HepG2 (cell line): ENCODE data around the gene IRF2. TPM values are rescaled to one million over a fixed set of nuclear protein-coding genes. Genes with fewer than 3 reads are reported as not detected.

Source experiments
- BATF2 ChIP-seq: sonication (generic); formaldehyde crosslinking; IDR thresholded peaks from 2 replicates; pipeline ENCODE4 v1.8.0; 2022; ENCODE audit warnings: mild to moderate bottlenecking, missing genetic modification reagents, moderate library complexity
- BRCA1 ChIP-seq: sonication (generic); formaldehyde crosslinking; IDR thresholded peaks from 2 replicates; pipeline ENCODE4 v1.4.0; 2020; ENCODE audit warnings: missing genetic modification reagents
- EED ChIP-seq: sonication (generic); formaldehyde crosslinking; IDR thresholded peaks from 2 replicates; pipeline ENCODE4 v1.5.0; 2020; ENCODE audit warnings: mild to moderate bottlenecking, missing genetic modification reagents
- GMEB1 ChIP-seq: sonication (generic); formaldehyde crosslinking; IDR thresholded peaks from 2 replicates; pipeline ENCODE4 v1.5.1; 2020; ENCODE audit warnings: missing genetic modification reagents, mild to moderate bottlenecking, borderline replicate concordance
- IRF9 ChIP-seq: sonication (generic); formaldehyde crosslinking; IDR thresholded peaks from 2 replicates; pipeline ENCODE4 v1.8.0; 2022; ENCODE audit warnings: missing genetic modification reagents, mild to moderate bottlenecking, borderline replicate concordance
- KMT2B ChIP-seq: IDR thresholded peaks from 2 replicates; pipeline ENCODE4 v1.6.1; 2016; ENCODE audit warnings: missing genetic modification reagents, missing compliant biosample characterization
- MEIS2 ChIP-seq: sonication (generic); formaldehyde crosslinking; IDR thresholded peaks from 2 replicates; pipeline ENCODE4 v1.9.0; 2021; ENCODE audit warnings: mild to moderate bottlenecking, missing genetic modification reagents
- MXD3 ChIP-seq: IDR thresholded peaks from 2 replicates; pipeline ENCODE4 v1.6.1; 2016; ENCODE audit warnings: mild to moderate bottlenecking, missing biosample characterization, missing genetic modification reagents
- NR2F6 ChIP-seq, 2 experiments: IDR thresholded peaks; 2 replicates each; pipeline ENCODE4 v1.6.1; 2016; ENCODE audit warnings: antibody characterized with exemption in 1 of 2, mild to moderate bottlenecking in 1 of 2
- PLSCR1 ChIP-seq: sonication (generic); formaldehyde crosslinking; IDR thresholded peaks from 2 replicates; pipeline ENCODE4 v1.5.0; 2020; ENCODE audit warnings: missing genetic modification reagents, mild to moderate bottlenecking, borderline replicate concordance
- RBM39 ChIP-seq: fragments of 200-400 bp; formaldehyde crosslinking; IDR thresholded peaks from one replicate; pipeline ENCODE4 v1.6.1; 2018; ENCODE audit warnings: antibody characterized with exemption, mild to moderate bottlenecking, low read depth, low read length; ENCODE audit not compliant: poor library complexity, severe bottlenecking
- SALL1 ChIP-seq: sonication (generic); formaldehyde crosslinking; IDR thresholded peaks from 2 replicates; pipeline ENCODE4 v1.8.0; 2022; ENCODE audit warnings: mild to moderate bottlenecking, missing genetic modification reagents
- TIGD3 ChIP-seq: sonication (generic); formaldehyde crosslinking; IDR thresholded peaks from 2 replicates; pipeline ENCODE4 v1.5.1; 2020; ENCODE audit warnings: mild to moderate bottlenecking, missing genetic modification reagents, borderline replicate concordance
- ZBTB33 ChIP-seq: sonication (generic); formaldehyde crosslinking; IDR thresholded peaks from 2 replicates; pipeline ENCODE4 v1.4.0; 2020; ENCODE audit warnings: missing genetic modification reagents
- ZFP36L1 ChIP-seq: sonication (generic); formaldehyde crosslinking; IDR thresholded peaks from 2 replicates; pipeline ENCODE4 v1.8.0; 2022; ENCODE audit warnings: mild to moderate bottlenecking, missing genetic modification reagents, moderate library complexity
- ZFP36L2 ChIP-seq: sonication (generic); formaldehyde crosslinking; IDR thresholded peaks from 2 replicates; pipeline ENCODE4 v1.4.0; 2020; ENCODE audit warnings: missing genetic modification reagents
- ZNF101 ChIP-seq: sonication (generic); formaldehyde crosslinking; IDR thresholded peaks from 2 replicates; pipeline ENCODE4 v1.4.0; 2020; ENCODE audit warnings: mild to moderate bottlenecking, low read depth, missing genetic modification reagents, borderline replicate concordance
- ZNF274 ChIP-seq: sonication (generic); formaldehyde crosslinking; IDR thresholded peaks from 2 replicates; pipeline ENCODE4 v1.5.1; 2020; ENCODE audit warnings: mild to moderate bottlenecking, missing genetic modification reagents
- ZNF350 ChIP-seq: sonication (generic); formaldehyde crosslinking; IDR thresholded peaks from 2 replicates; pipeline ENCODE4 v1.4.0; 2020; ENCODE audit warnings: mild to moderate bottlenecking, low read depth, missing genetic modification reagents, borderline replicate concordance
- ZNF615 ChIP-seq: sonication (generic); formaldehyde crosslinking; IDR thresholded peaks from 2 replicates; pipeline ENCODE4 v1.5.0; 2020; ENCODE audit warnings: mild to moderate bottlenecking, missing genetic modification reagents, borderline replicate concordance
- ZNF768 ChIP-seq: sonication (generic); formaldehyde crosslinking; IDR thresholded peaks from 2 replicates; pipeline ENCODE4 v1.4.0; 2020; ENCODE audit warnings: missing genetic modification reagents
- polyA plus RNA-seq, 8 experiments: library from polyadenylated mRNA; depleted of rRNA in 3 of 8; stranded (reverse) in 7 of 8; unstranded in 1 of 8; fragments of >200 nt; fragmentation: Illumina TruSeq in 4 of 8; extraction: Trizol in 4 of 8; gene quantifications; 2 replicates each; pipeline versions ENCODE4 v1.2.1 to v1.2.3, GENCODE V29; 2011 to 2016; ENCODE audit warnings: low read depth in 4 of 8, missing spikeins in 1 of 8, mixed read lengths in 1 of 8; ENCODE audit not compliant: insufficient read depth in 1 of 8
- total RNA-seq, 5 experiments: library from RNA; depleted of rRNA; stranded (reverse); fragments of >200 nt; fragmentation: Illumina TruSeq; extraction: Trizol; gene quantifications; 2 replicates each; pipeline ENCODE4 v1.2.3, GENCODE V29; 2016; ENCODE audit warnings: low read depth in 1 of 5

The IRF2 gene
- total and polyA plus RNA-seq, 2 of the 13 experiments (the other 11 are each of a cell fraction or from before 2014, with no cell fraction given) = 15.5 to 28.8 TPM

GRCh38 chr4:184343502-184344177 lies 130.7 kb downstream of the IRF2 start (continued):
- TF ChIP-seq MXD3 (no peak), ZNF768 (CRISPR knock-in tag) (no peak), EED (CRISPR knock-in tag) (no peak), NR2F6 (IDR thresholded peaks at IDR 0.05) (no peak), NR2F6 (CRISPR knock-in tag; IDR thresholded peaks at IDR 0.05) (no peak), RBM39 (no peak), BATF2 (CRISPR knock-in tag) (no peak), ZFP36L2 (CRISPR knock-in tag) (no peak), GMEB1 (CRISPR knock-in tag) (no peak; the same call in 1 of the 2 replicates), MEIS2 (no peak), ZNF274 (CRISPR knock-in tag) (no peak), IRF9 (CRISPR knock-in tag) (no peak), ZNF350 (CRISPR knock-in tag) (no peak; the same call in 1 of the 2 replicates), ZBTB33 (CRISPR knock-in tag) (no peak), TIGD3 (CRISPR knock-in tag) (no peak), ZNF101 (CRISPR knock-in tag) (no peak), ZFP36L1 (CRISPR knock-in tag) (no peak), ZNF615 (CRISPR knock-in tag) (no peak), PLSCR1 (CRISPR knock-in tag) (no peak), SALL1 (CRISPR knock-in tag) (peak; percentile 67; the same call in 1 of the 2 replicates), BRCA1 (no peak), KMT2B (CRISPR knock-in tag) (peak; percentile 52; the same call in 1 of the 2 replicates)
